Keratinocyte (primary cell): Measurements from ENCODE around the gene COG5. TPM values are rescaled to one million over a fixed set of nuclear protein-coding genes. Genes with fewer than 3 reads are reported as not detected.

Source experiments
- DNase-seq: peaks from one replicate; pipeline ENCODE4 v3.0.0-alpha.2; 2011; ENCODE audit warnings: low read depth, missing footprints, low spot score
- FAIRE-seq: peaks from 2 replicates; lab custom pipeline; 2011; peaks lifted over from hg19 to GRCh38; lab: Jason Lieb, UNC
- H2AFZ ChIP-seq: 2 replicates; pipeline ENCODE4 v1.6.0; 2012; ENCODE audit warnings: low read length, control low read depth, inconsistent platforms; ENCODE audit not compliant: control insufficient read depth
- H3K27ac ChIP-seq: 2 replicates; pipeline ENCODE4 v1.5.1; 2011; ENCODE audit warnings: low read length; ENCODE audit not compliant: control insufficient read depth, insufficient read depth
- H3K27me3 ChIP-seq: 3 replicates; pipeline ENCODE4 v1.6.0; 2011; ENCODE audit warnings: low read length; ENCODE audit not compliant: control insufficient read depth, insufficient read depth; ENCODE audit errors: extremely low read depth
- H3K36me3 ChIP-seq, 2 experiments: 2 replicates in 1 of 2; 3 replicates in 1 of 2; pipeline ENCODE4 v1.5.1; 2011; ENCODE audit warnings: low read length in 2 of 2, mild to moderate bottlenecking in 1 of 2; ENCODE audit not compliant: control insufficient read depth in 2 of 2, insufficient read depth in 2 of 2; ENCODE audit errors: extremely low read depth in 1 of 2
- H3K4me1 ChIP-seq: 3 replicates; pipeline ENCODE4 v1.5.1; 2011; ENCODE audit warnings: low read length; ENCODE audit not compliant: control insufficient read depth, insufficient read depth; ENCODE audit errors: extremely low read depth
- H3K4me2 ChIP-seq: 3 replicates; pipeline ENCODE4 v1.6.0; 2011; ENCODE audit warnings: low read depth, low read length; ENCODE audit not compliant: control insufficient read depth, insufficient read depth; ENCODE audit errors: extremely low read depth
- H3K4me3 ChIP-seq, 3 experiments: fragments of 200-600 bp in 1 of 3; sonication (generic) in 1 of 3; 2 replicates in 2 of 3; 3 replicates in 1 of 3; pipeline ENCODE4 v1.5.1; 2011 to 2016; ENCODE audit warnings: low read length in 3 of 3, mild to moderate bottlenecking in 3 of 3, control low read depth in 2 of 3, inconsistent platforms in 1 of 3, low read depth in 1 of 3, mixed read lengths in 1 of 3, mixed run types in 1 of 3, moderate library complexity in 1 of 3; ENCODE audit not compliant: control insufficient read depth in 2 of 3, insufficient read depth in 2 of 3; ENCODE audit errors: extremely low read depth in 1 of 3
- H3K79me2 ChIP-seq: 2 replicates; pipeline ENCODE4 v1.6.0; 2012; ENCODE audit warnings: low read length; ENCODE audit not compliant: control insufficient read depth, insufficient read depth
- H3K9ac ChIP-seq: 3 replicates; pipeline ENCODE4 v1.6.0; 2011; ENCODE audit warnings: low read length; ENCODE audit not compliant: control insufficient read depth, insufficient read depth; ENCODE audit errors: extremely low read depth
- H3K9me1 ChIP-seq: 3 replicates; pipeline ENCODE4 v1.6.0; 2011; ENCODE audit warnings: low read length; ENCODE audit not compliant: control insufficient read depth, insufficient read depth; ENCODE audit errors: extremely low read depth
- H3K9me3 ChIP-seq: 2 replicates; pipeline ENCODE4 v1.5.1; 2012; ENCODE audit warnings: low read depth, low read length; ENCODE audit not compliant: control insufficient read depth
- H4K20me1 ChIP-seq: 3 replicates; pipeline ENCODE4 v1.6.0; 2011; ENCODE audit warnings: low read length; ENCODE audit not compliant: control insufficient read depth, insufficient read depth; ENCODE audit errors: extremely low read depth
- EZH2 ChIP-seq: IDR thresholded peaks from one replicate; pipeline ENCODE4 v1.6.1; 2012; ENCODE audit warnings: inconsistent platforms, mild to moderate bottlenecking, low read length, moderate library complexity
- dilution Hi-C: fragments of 300-500 bp; cut with MboI; formaldehyde crosslinking; loops from one replicate; pipeline ENCODE4 v1.7.0; 2020; ENCODE audit warnings: low sequenced_read_pairs; ENCODE audit not compliant: extremely low pct_ligation_motif_present
- polyA plus RNA-seq, 5 experiments: library from polyadenylated mRNA; depleted of rRNA in 3 of 5; stranded (reverse) in 3 of 5; stranded (forward) in 1 of 5; unstranded in 1 of 5; fragments of >200 nt; gene quantifications; 1 replicate in 1 of 5; 2 replicates in 3 of 5; 3 replicates in 1 of 5; pipeline versions ENCODE4 v1.2.1 to v1.2.3, GENCODE V29; 2011 to 2012; ENCODE audit warnings: missing spikeins in 2 of 5, low read depth in 1 of 5, low replicate concordance in 1 of 5
- TF ChIP-seq, protein P1 (sequence below), 3 experiments: IDR thresholded peaks in 1 of 3; conservative IDR thresholded peaks in 1 of 3; optimal IDR thresholded peaks in 1 of 3; 2 replicates in 2 of 3; 3 replicates in 1 of 3; pipeline versions ENCODE3 to v1.5.1; 2011; ENCODE audit warnings: low read length in 3 of 3, mild to moderate bottlenecking in 3 of 3, moderate library complexity in 2 of 3, control low read depth in 1 of 3, inconsistent platforms in 1 of 3; ENCODE audit not compliant: insufficient read depth in 2 of 3; ENCODE audit errors: extremely low read depth in 1 of 3

COG5 gene
- polyA plus RNA-seq, 1 donor (not counting 4 experiments of a cell fraction or from before 2014, with no cell fraction given), result 50.7 TPM

- no peaks in the 10 kb centered on the region for H4K20me1 ChIP-seq
- no peak overlapping the region for H2AFZ ChIP-seq
- no peaks in the 10 kb centered on the region for H3K27me3 ChIP-seq
- peaks cover 0 to 3% of the 10 kb centered on the region in 2 experiments for H3K36me3 ChIP-seq
- H3K4me3 ChIP-seq, result no peak overlapping the region
- H3K4me1 ChIP-seq, result peaks cover 8% of the 10 kb centered on the region
- dilution Hi-C loops, result no loop called here
- no peaks in the 10 kb centered on the region for H3K79me2 ChIP-seq
- H3K9me3 ChIP-seq, result no peaks in the 10 kb centered on the region
- TF ChIP-seq, protein P1, sequence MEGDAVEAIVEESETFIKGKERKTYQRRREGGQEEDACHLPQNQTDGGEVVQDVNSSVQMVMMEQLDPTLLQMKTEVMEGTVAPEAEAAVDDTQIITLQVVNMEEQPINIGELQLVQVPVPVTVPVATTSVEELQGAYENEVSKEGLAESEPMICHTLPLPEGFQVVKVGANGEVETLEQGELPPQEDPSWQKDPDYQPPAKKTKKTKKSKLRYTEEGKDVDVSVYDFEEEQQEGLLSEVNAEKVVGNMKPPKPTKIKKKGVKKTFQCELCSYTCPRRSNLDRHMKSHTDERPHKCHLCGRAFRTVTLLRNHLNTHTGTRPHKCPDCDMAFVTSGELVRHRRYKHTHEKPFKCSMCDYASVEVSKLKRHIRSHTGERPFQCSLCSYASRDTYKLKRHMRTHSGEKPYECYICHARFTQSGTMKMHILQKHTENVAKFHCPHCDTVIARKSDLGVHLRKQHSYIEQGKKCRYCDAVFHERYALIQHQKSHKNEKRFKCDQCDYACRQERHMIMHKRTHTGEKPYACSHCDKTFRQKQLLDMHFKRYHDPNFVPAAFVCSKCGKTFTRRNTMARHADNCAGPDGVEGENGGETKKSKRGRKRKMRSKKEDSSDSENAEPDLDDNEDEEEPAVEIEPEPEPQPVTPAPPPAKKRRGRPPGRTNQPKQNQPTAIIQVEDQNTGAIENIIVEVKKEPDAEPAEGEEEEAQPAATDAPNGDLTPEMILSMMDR (optimal IDR thresholded peaks at IDR 0.05 in 1 of 3, IDR thresholded peaks at IDR 0.05 in 1 of 3, conservative IDR thresholded peaks at IDR 0.05 in 1 of 3; ENCODE audit: extremely low read depth in 1 of 3, insufficient read depth in 2 of 3, low read length in 3 of 3), result no peak
- no peak for TF ChIP-seq EZH2
- DNase-seq, result no peak
- H3K9me1 ChIP-seq, result no peaks in the 10 kb centered on the region
- no peak for FAIRE-seq
- no peak overlapping the region for H3K9ac ChIP-seq
- H3K27ac ChIP-seq, result no peak overlapping the region
- no peak overlapping the region for H3K4me2 ChIP-seq
Observed at GRCh38 chr7:107450970-107451369, 112.8 kb downstream of the COG5 start.

DNA sequence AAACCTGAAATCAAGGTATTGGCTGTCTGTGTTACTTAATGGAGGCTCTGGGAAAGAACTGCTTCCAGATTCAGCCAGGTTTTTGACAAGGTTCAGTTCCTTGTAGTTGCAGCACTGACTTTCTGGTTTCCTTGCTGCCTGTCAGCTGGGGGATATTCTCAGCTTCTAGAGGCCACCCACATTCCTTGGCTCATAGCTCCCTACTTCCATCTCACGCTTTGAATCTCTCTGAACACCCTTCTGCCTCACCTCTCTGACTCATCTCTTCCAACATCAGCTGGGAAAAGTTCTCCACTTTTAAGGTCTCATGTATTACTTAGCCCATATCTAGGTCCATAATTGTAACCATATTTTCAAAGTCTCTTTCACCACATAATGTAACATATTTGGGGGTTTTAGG is 116.7 kb downstream of the COG5 start:
- Histone ChIP-seq H4K20me1 (no peaks in the 10 kb centered on the region), H3K4me1 (peaks cover 8% of the 10 kb centered on the region), H3K9me3 (no peaks in the 10 kb centered on the region), H3K4me2 (no peak overlapping the region), H3K27ac (peak overlapping the region; percentile 56), H3K27me3 (no peaks in the 10 kb centered on the region), H3K36me3 (peaks cover 0 to 3% of the 10 kb centered on the region in 2 experiments), H3K4me3 (no peak overlapping the region), H3K9me1 (no peaks in the 10 kb centered on the region), H3K79me2 (no peaks in the 10 kb centered on the region), H3K9ac (no peak overlapping the region), H2AFZ (no peak overlapping the region)
- FAIRE-seq, result no peak
- dilution Hi-C loops, result no loop called here
- DNase-seq, result peak; percentile 15
- TF ChIP-seq, protein P1 (optimal IDR thresholded peaks at IDR 0.05 in 1 of 3, IDR thresholded peaks at IDR 0.05 in 1 of 3, conservative IDR thresholded peaks at IDR 0.05 in 1 of 3; ENCODE audit: extremely low read depth in 1 of 3, insufficient read depth in 2 of 3, low read length in 3 of 3), result no peak
- no peak for TF ChIP-seq EZH2
